ENCODE data around the gene AFF3. TPM values are rescaled to one million over a fixed set of nuclear protein-coding genes. Genes with fewer than 3 reads are reported as not detected.

Gene AFF3
- total and polyA plus RNA-seq, 2 of the 4 experiments (the other 2 are of a cell fraction): 12.9 to 14.3 TPM

- peak overlapping the region; percentile 67 for H4K5ac ChIP-seq (ENCODE audit: low read depth, low read length)
- peak overlapping the region; percentile 74 for H2AK5ac ChIP-seq (ENCODE audit: low read depth, low read length)
- no CpG with 5 or more reads among the region's 4 CpGs for WGBS, 2 experiments (ENCODE audit: extremely low coverage in 2 of 2, insufficient read length in 1 of 2)
- H2BK20ac ChIP-seq (ENCODE audit: low read depth, low read length): peak overlapping the region; percentile 63
- peak overlapping the region; percentile 58 to 64 for H4K8ac ChIP-seq (ENCODE audit: low read depth in 2 of 2, low read length in 2 of 2)
- TF ChIP-seq MAFK (IDR thresholded peaks at IDR 0.05; ENCODE audit: low read depth, low read length) (peak; percentile 55), MAZ (IDR thresholded peaks at IDR 0.05; ENCODE audit: borderline replicate concordance, low read depth, low read length) (no peak)
- H3K79me1 ChIP-seq (ENCODE audit: low read depth in 1 of 2, low read length in 2 of 2): peaks cover 11 to 42% of the 10 kb centered on the region in 2 experiments; a peak in 3 of 4 replicates
- in situ Hi-C loops (cut with MboI; ENCODE audit: low sequenced_read_pairs) (no loop called here), dilution Hi-C loops (cut with HindIII; ENCODE audit: low sequenced_read_pairs, unreplicated experiment) (no loop called here), intact Hi-C loops (cut with micrococcal nuclease) (no loop called here)
- ChIA-PET POLR2A (ENCODE audit: unreplicated experiment) (no interaction called here), CTCF (interaction anchor here (0.7 kb wide), 1 partner anchor 68 kb away, joined by 3 read pairs; no protein-coding TSS in a partner anchor)
- H3K9me3 ChIP-seq (ENCODE audit: control insufficient read depth, insufficient read depth, low read length): no peaks in the 10 kb centered on the region
- peak overlapping the region; percentile 86 for H4K91ac ChIP-seq (ENCODE audit: insufficient read depth, low read depth, low read length)
- H3K14ac ChIP-seq (replicated peaks; ENCODE audit: low read depth, low read length): peak overlapping the region; percentile 32
- H3K27me3 ChIP-seq (ENCODE audit: control insufficient read depth, insufficient read depth, low read length): no peaks in the 10 kb centered on the region
- DNase-seq: peak; percentile 36
- H4K20me1 ChIP-seq (ENCODE audit: insufficient read depth, low read length): no peaks in the 10 kb centered on the region
- peak overlapping the region; percentile 56; the same call in 1 of the 2 replicates for H3K4me2 ChIP-seq (ENCODE audit: low read depth, low read length)
- no peak for ATAC-seq (ENCODE audit: low read depth)
- H3K56ac ChIP-seq (ENCODE audit: extremely low read depth, insufficient read depth, low read length): peak overlapping the region; percentile 58; the same call in 1 of the 2 replicates
- BruUV-seq (replicated peaks): no TSS peak
- H2AFZ ChIP-seq (replicated peaks; ENCODE audit: low read length, poor library complexity): no peak overlapping the region
- H3K27ac ChIP-seq (ENCODE audit: insufficient read depth, low read length): peak overlapping the region; percentile 28; the same call in 1 of the 2 replicates
- peaks cover 38% of the 10 kb centered on the region for H3K4me1 ChIP-seq (ENCODE audit: control insufficient read depth, insufficient read depth, low read length)
- H3K9ac ChIP-seq (ENCODE audit: low read depth, low read length): no peak overlapping the region
- H2BK15ac ChIP-seq (ENCODE audit: low read depth, low read length): peak overlapping the region; percentile 42; the same call in 1 of the 3 replicates
- peak overlapping the region; percentile 78 for H3K18ac ChIP-seq (ENCODE audit: low read depth, low read length)
- peak overlapping the region; percentile 47; the same call in 1 of the 2 replicates for H3K23ac ChIP-seq (ENCODE audit: low read depth, low read length)
- H2BK5ac ChIP-seq (ENCODE audit: low read depth, low read length, poor library complexity, severe bottlenecking): peak overlapping the region; percentile 80
- no peaks in the 10 kb centered on the region for H3K36me3 ChIP-seq (ENCODE audit: control insufficient read depth, insufficient read depth, low read length)
- H3K4me3 ChIP-seq (ENCODE audit: insufficient read depth, low read depth, low read length): no peak overlapping the region
- peak overlapping the region; percentile 83 for H2BK120ac ChIP-seq (ENCODE audit: low read depth, low read length)
- H2AK9ac ChIP-seq (replicated peaks; ENCODE audit: low read depth, low read length, poor library complexity): no peak overlapping the region
- H3K9me1 ChIP-seq (ENCODE audit: insufficient read depth, low read length): peaks cover 17% of the 10 kb centered on the region
- peak overlapping the region; percentile 51 for H3K4ac ChIP-seq (ENCODE audit: low read depth, low read length)
These were observed 281.5 kb downstream of the AFF3 start for GRCh38 chr2:99860720-99861375.

Measured in IMR-90 (cell line).